Left cardiac atrium (tissue), 4 donors: ENCODE data around the gene SLCO3A1. TPM values are rescaled to one million over a fixed set of nuclear protein-coding genes. Genes with fewer than 3 reads are reported as not detected.
"Not testable (repeated sequence)": the region's sequence is repeated elsewhere in the genome, so short reads cannot be mapped to it uniquely, and the experiment has no call there.

Source experiments
- ATAC-seq, 2 donors: fragments of 200-7000 bp; cut with Tn5 transposase; one replicate each; pipeline ENCODE4 v1.9.1; 2020; ENCODE audit warnings: mild to moderate bottlenecking in 2 of 2, moderate library complexity in 2 of 2
- DNase-seq: peaks from one replicate; pipeline ENCODE4 v3.0.0-alpha.2; 2020
- intact Hi-C, 2 donors: fragments of 100-400 bp; cut with DNase I; formaldehyde crosslinking; loops; one replicate each; pipeline versions ENCODE4 v1.14.1 to v1.15.1; 2022 to 2023
- total RNA-seq, 2 donors: library from RNA; stranded (reverse); fragmentation: NEBNext Ultra II Directional; extraction: Animal tissue kit (Norgen Biotek cat#: 25700); gene quantifications; one replicate each; pipeline ENCODE4 v1.2.1, GENCODE V29; 2021
- donor health status: DM: no; HTN: yes; CAD: no.
- donor health status: DM: no; HTN: yes; CAD: no; lungs with severe emphysema.
- donor health status: DM: yes; HTN: yes; CAD: no.
- donor health status: Dilated cardiomyopathy.

SLCO3A1 gene
- total RNA-seq, 2 donors from 2014 or later, result 37.8 to 47.7 TPM

- DNase-seq (peak; percentile 52), ATAC-seq (peak; percentile 42 to 87)
- intact Hi-C loops, result no loop called here
These were observed 205.8 kb downstream of the SLCO3A1 start for GRCh38 chr15:92059036-92059970.

GRCh38 chr15:92059971-92060311, 206.4 kb downstream of the SLCO3A1 start:
- intact Hi-C loops, DNase-seq, ATAC-seq: not testable (repeated sequence)

GRCh38 chr15:92061511-92062195, 208.1 kb downstream of the SLCO3A1 start:
- no peak for ATAC-seq
- intact Hi-C loops, result no loop called here
- DNase-seq, result no peak

GRCh38 chr15:92062505-92062904, 209.0 kb downstream of the SLCO3A1 start:
- no peak for DNase-seq
- ATAC-seq, result peak; percentile 65 to 87
- intact Hi-C loops, result no loop called here

- intact Hi-C loops, result no loop called here
- ATAC-seq (peak in 1 of 2 donors; percentile 5), DNase-seq (no peak)
These were observed 214.6 kb downstream of the SLCO3A1 start for GRCh38 chr15:92068121-92068520.

GRCh38 chr15:92069308-92070250, 216.1 kb downstream of the SLCO3A1 start:
- intact Hi-C loops, result loop anchor here (10.0 kb wide), 2 partner anchors 45 to 365 kb away; no protein-coding TSS in a partner anchor
- ATAC-seq, result peak; percentile 63 to 95
- DNase-seq, result peak; percentile 55

- not testable (repeated sequence) for ATAC-seq, DNase-seq
- intact Hi-C loops, result loop anchor here (10.0 kb wide), 2 partner anchors 45 to 365 kb away; no protein-coding TSS in a partner anchor
These were observed 216.7 kb downstream of the SLCO3A1 start for GRCh38 chr15:92070251-92070650.

GRCh38 chr15:92071045-92071634, 217.6 kb downstream of the SLCO3A1 start:
- intact Hi-C loops, result loop anchor here (10.0 kb wide), 2 partner anchors 46 to 366 kb away; no protein-coding TSS in a partner anchor
- DNase-seq (no peak), ATAC-seq (peak in 1 of 2 donors; percentile 2)

GRCh38 chr15:92073044-92073785, 219.7 kb downstream of the SLCO3A1 start:
- no peak for ATAC-seq
- intact Hi-C loops, result loop anchor here (10.0 kb wide), 2 partner anchors 48 to 368 kb away; no protein-coding TSS in a partner anchor
- DNase-seq, result no peak

- no peak for ATAC-seq
- intact Hi-C loops, result loop anchor here (10.0 kb wide), 2 partner anchors 49 to 369 kb away; no protein-coding TSS in a partner anchor
- no peak for DNase-seq
These were observed 220.6 kb downstream of the SLCO3A1 start for GRCh38 chr15:92074101-92074500.

GRCh38 chr15:92074646-92075045, 221.1 kb downstream of the SLCO3A1 start:
- ATAC-seq (peak in 1 of 2 donors; percentile 47), DNase-seq (peak; percentile 79)
- intact Hi-C loops, result loop anchor here (5.0 to 10.0 kb wide), 5 partner anchors 50 to 370 kb away; partner anchors contain the start of gene SLCO3A1 (in 1 of the 2)

- ATAC-seq, result no peak
- intact Hi-C loops, result loop anchor here (5.0 to 10.0 kb wide), 5 partner anchors 51 to 371 kb away; partner anchors contain the start of gene SLCO3A1 (in 1 of the 2)
- no peak for DNase-seq
These were observed 222.3 kb downstream of the SLCO3A1 start for GRCh38 chr15:92075764-92076163.

GRCh38 chr15:92076541-92076940, 223.0 kb downstream of the SLCO3A1 start:
- no peak for DNase-seq
- peak; percentile 29 to 43 for ATAC-seq
- intact Hi-C loops, result loop anchor here (5.0 to 10.0 kb wide), 5 partner anchors 52 to 372 kb away; partner anchors contain the start of gene SLCO3A1 (in 1 of the 2)

GRCh38 chr15:92077353-92078085, 224.0 kb downstream of the SLCO3A1 start:
- peak; percentile 80 for DNase-seq
- intact Hi-C loops, result loop anchor here (2.0 to 10.0 kb wide), 6 partner anchors 53 to 373 kb away; partner anchors contain the start of gene SLCO3A1 (in 2 of the 2)
- peak; percentile 71 to 72 for ATAC-seq

- DNase-seq, result no peak
- intact Hi-C loops, result loop anchor here (2.0 to 10.0 kb wide), 6 partner anchors 53 to 373 kb away; partner anchors contain the start of gene SLCO3A1 (in 2 of the 2)
- ATAC-seq, result no peak
These were observed 224.8 kb downstream of the SLCO3A1 start for GRCh38 chr15:92078270-92078669.

- intact Hi-C loops, result loop anchor here (2.0 to 10.0 kb wide), 6 partner anchors 54 to 374 kb away; partner anchors contain the start of gene SLCO3A1 (in 2 of the 2)
- ATAC-seq, result no peak
- no peak for DNase-seq
These were observed 225.5 kb downstream of the SLCO3A1 start for GRCh38 chr15:92079047-92079446.
